Body of pancreas (tissue), 4 donors: Measurements from ENCODE around the gene CAST. TPM values are rescaled to one million over a fixed set of nuclear protein-coding genes. Genes with fewer than 3 reads are reported as not detected.
A peak's percentile ranks its signal among the peaks of the same experiment; 100 is the strongest.

ENCODE experiments used
- ATAC-seq: fragments of 150-250 bp; one replicate; pipeline ENCODE4 v1.9.1; 2016
- DNase-seq, 4 donors: peaks; one replicate each; pipeline ENCODE4 v3.0.0-alpha.2; 2019
- H3K27ac ChIP-seq, 4 donors: fragments of 200-600 bp; sonication (generic); 1 replicate in 3 of 4; 2 replicates in 1 of 4; pipeline versions ENCODE4 v1.5.1 to v1.6.1; 2016 to 2019; ENCODE audit warnings: mild to moderate bottlenecking in 1 of 4, mixed read lengths in 1 of 4, moderate library complexity in 1 of 4
- H3K27me3 ChIP-seq, 2 donors: fragments of 200-600 bp; sonication (generic); one replicate each; pipeline ENCODE4 v1.6.0; 2016; ENCODE audit warnings: mild to moderate bottlenecking in 1 of 2
- H3K36me3 ChIP-seq, 2 donors: fragments of 200-600 bp; sonication (generic); replicated peaks in 1 of 2; 2 replicates each; pipeline ENCODE4 v1.5.1; 2016; ENCODE audit warnings: low read depth in 2 of 2; ENCODE audit not compliant: insufficient read depth in 1 of 2
- H3K4me1 ChIP-seq: fragments of 200-600 bp; sonication (generic); one replicate; pipeline ENCODE4 v1.6.0; 2016
- H3K4me3 ChIP-seq, 2 donors: fragments of 200-600 bp; sonication (generic); 1 replicate in 1 of 2; 2 replicates in 1 of 2; pipeline ENCODE4 v1.5.1; 2016 to 2019
- H3K9me3 ChIP-seq, 3 donors: fragments of 200-600 bp; sonication (generic); 1 replicate in 2 of 3; 2 replicates in 1 of 3; pipeline ENCODE4 v1.5.1; 2016
- CTCF ChIP-seq, 7 experiments: fragments of 450-650 bp in 4 of 7; fragments of 200-600 bp in 3 of 7; sonication (generic) in 3 of 7; IDR thresholded peaks; one replicate each; pipeline ENCODE4 v1.5.1; 2016 to 2019; ENCODE audit warnings: antibody characterized with exemption in 7 of 7
- POLR2A ChIP-seq, 3 donors: fragments of 450-650 bp; IDR thresholded peaks; one replicate each; pipeline ENCODE4 v1.6.1; 2016; ENCODE audit warnings: antibody characterized with exemption in 3 of 3, mild to moderate bottlenecking in 2 of 3
- WGBS, 2 donors: methylation state at CpG; one replicate each; pipeline ENCODE4 v1.1.5; 2017; 5-methylcytosine and 5-hydroxymethylcytosine counted together
- intact Hi-C: fragments of 100-400 bp; cut with DNase I; formaldehyde crosslinking; loops from one replicate; pipeline ENCODE4 v1.15.1; 2023
- total RNA-seq, 2 donors: library from RNA; depleted of rRNA; stranded (reverse); fragments of >200 nt; gene quantifications; one replicate each; pipeline ENCODE4 v1.1.0, GENCODE V29; 2016

CAST gene
- total RNA-seq, 2 donors from 2014 or later: 130 to 157 TPM

- ATAC-seq (no peak), DNase-seq (no peak)
- peak overlapping the region in 3 of 4 donors; percentile 74 to 88 (median 87) for H3K27ac ChIP-seq
- 55 to 63% methylated on average over 5 of the region's 5 CpGs for WGBS, 2 donors
- H3K4me1 ChIP-seq: peaks cover 75% of the 10 kb centered on the region
- no peak for TF ChIP-seq POLR2A (IDR thresholded peaks at IDR 0.05)
- no peak for TF ChIP-seq CTCF (IDR thresholded peaks at IDR 0.05)
- intact Hi-C loops: no loop called here
- H3K27me3 ChIP-seq: no peaks in the 10 kb centered on the region
- H3K36me3 ChIP-seq: no peaks in the 10 kb centered on the region
- H3K4me3 ChIP-seq: no peak overlapping the region
- no peaks in the 10 kb centered on the region for H3K9me3 ChIP-seq
Observed at GRCh38 chr5:96716007-96716406, 53.8 kb downstream of the CAST start.

DNA sequence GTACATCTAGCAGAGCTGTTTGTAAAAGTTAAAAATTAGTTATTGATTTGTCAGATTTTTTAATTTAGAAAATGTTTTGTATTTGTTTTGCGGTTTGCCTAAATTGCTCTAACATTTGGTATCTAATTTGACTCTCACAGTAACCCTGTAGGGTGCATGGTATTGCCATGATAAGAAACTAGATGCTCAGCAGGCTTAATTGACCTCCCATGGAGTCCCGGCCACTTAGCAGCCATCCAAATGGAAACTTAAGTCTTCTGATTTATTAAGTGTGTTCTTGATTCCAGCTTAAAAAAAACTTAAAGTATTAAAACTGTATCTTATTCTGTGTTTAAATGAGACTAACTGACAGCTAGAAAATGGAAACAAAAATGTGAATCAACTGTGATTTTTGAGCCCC is 54.5 kb downstream of the CAST start:
- Histone ChIP-seq H3K9me3 (no peaks in the 10 kb centered on the region), H3K27me3 (no peaks in the 10 kb centered on the region), H3K4me3 (no peak overlapping the region), H3K27ac (peak overlapping the region in 1 of 4 donors; percentile 29), H3K4me1 (peaks cover 78% of the 10 kb centered on the region), H3K36me3 (no peaks in the 10 kb centered on the region)
- ATAC-seq (no peak), DNase-seq (no peak)
- TF ChIP-seq CTCF (IDR thresholded peaks at IDR 0.05) (no peak), POLR2A (IDR thresholded peaks at IDR 0.05) (no peak)
- 48 to 49% methylated on average over 2 of the region's 2 CpGs for WGBS, 2 donors
- intact Hi-C loops: no loop called here

DNA sequence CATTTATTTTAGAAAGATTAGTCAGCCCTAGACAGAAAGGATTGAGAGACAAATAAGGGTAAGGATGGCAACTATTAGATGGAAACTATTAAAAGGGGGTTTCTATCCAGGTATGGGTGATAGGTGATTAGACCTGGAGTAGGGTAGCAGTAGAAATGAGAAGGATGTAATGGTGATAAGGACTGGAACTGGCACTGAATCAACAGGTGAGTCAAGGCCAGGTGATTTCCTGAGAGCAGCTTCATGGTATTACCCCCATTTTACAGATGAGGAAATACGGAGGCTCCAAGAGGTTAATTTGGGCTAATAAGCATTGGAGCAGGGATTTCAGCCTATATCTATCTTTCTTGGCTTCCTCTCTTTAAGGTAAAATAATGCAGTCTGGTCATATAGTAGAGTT is 55.7 kb downstream of the CAST start:
- intact Hi-C loops: no loop called here
- no peaks in the 10 kb centered on the region for H3K9me3 ChIP-seq
- H3K36me3 ChIP-seq: no peaks in the 10 kb centered on the region
- no peak overlapping the region for H3K27ac ChIP-seq
- WGBS, 2 donors: 80 to 100% methylated on average over 1 of the region's 1 CpG
- DNase-seq (no peak), ATAC-seq (no peak)
- no peak overlapping the region for H3K4me3 ChIP-seq
- H3K4me1 ChIP-seq: peaks cover 74% of the 10 kb centered on the region
- H3K27me3 ChIP-seq: no peaks in the 10 kb centered on the region
- TF ChIP-seq POLR2A (IDR thresholded peaks at IDR 0.05) (no peak), CTCF (IDR thresholded peaks at IDR 0.05) (no peak)

GRCh38 chr5:96718635-96719077 is 56.5 kb downstream of the CAST start:
- TF ChIP-seq CTCF (IDR thresholded peaks at IDR 0.05) (no peak), POLR2A (IDR thresholded peaks at IDR 0.05) (no peak)
- no peak overlapping the region for H3K27ac ChIP-seq
- no peak overlapping the region for H3K4me3 ChIP-seq
- intact Hi-C loops: no loop called here
- 67 to 71% methylated on average over 7 of the region's 7 CpGs for WGBS, 2 donors
- peaks cover 70% of the 10 kb centered on the region for H3K4me1 ChIP-seq
- no peaks in the 10 kb centered on the region for H3K9me3 ChIP-seq
- DNase-seq (peak; percentile 30 to 44 (median 41)), ATAC-seq (no peak)
- H3K27me3 ChIP-seq: no peaks in the 10 kb centered on the region
- H3K36me3 ChIP-seq: no peaks in the 10 kb centered on the region

DNA sequence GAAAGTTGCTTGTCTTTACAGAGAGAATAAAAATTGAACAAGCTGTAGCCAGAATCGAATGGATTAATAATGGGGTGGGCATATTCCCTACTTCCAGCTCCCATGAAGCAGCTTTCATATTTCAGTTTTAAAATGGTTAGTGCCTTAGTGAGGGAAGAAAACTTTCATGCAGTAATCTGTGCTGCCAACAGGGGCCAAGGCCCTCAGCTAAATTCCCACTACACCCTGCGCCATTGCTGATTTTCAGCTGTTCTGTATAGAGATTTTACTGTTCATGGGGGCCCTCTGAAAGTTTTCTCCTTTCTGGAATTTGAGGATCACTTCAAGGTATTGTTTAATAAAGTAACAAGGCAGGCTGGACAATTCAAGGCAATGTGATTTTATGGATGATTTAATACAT is 58.2 kb downstream of the CAST start:
- H3K27me3 ChIP-seq: no peaks in the 10 kb centered on the region
- no peak overlapping the region for H3K4me3 ChIP-seq
- no peaks in the 10 kb centered on the region for H3K9me3 ChIP-seq
- intact Hi-C loops: no loop called here
- ATAC-seq (no peak), DNase-seq (no peak)
- WGBS, 2 donors: 90 to 91% methylated on average over 2 of the region's 2 CpGs
- peaks cover 52% of the 10 kb centered on the region for H3K4me1 ChIP-seq
- TF ChIP-seq POLR2A (IDR thresholded peaks at IDR 0.05) (no peak), CTCF (IDR thresholded peaks at IDR 0.05) (no peak)
- no peaks in the 10 kb centered on the region for H3K36me3 ChIP-seq
- H3K27ac ChIP-seq: no peak overlapping the region
